Mesothelial cell of epicardium (in vitro differentiated cells): Measurements from ENCODE around the gene RUNX3. TPM values are rescaled to one million over a fixed set of nuclear protein-coding genes. Genes with fewer than 3 reads are reported as not detected.

Experiments used
- DNase-seq, 2 experiments: peaks; one replicate each; pipeline ENCODE4 v3.0.0; 2021; ENCODE audit warnings: low spot score in 2 of 2; ENCODE audit not compliant: unreplicated experiment in 2 of 2
- H3K27ac Mint-ChIP-seq: 2 replicates; pipeline ENCODE4 v1.8.0; 2021; ENCODE audit warnings: mixed read lengths
- H3K27me3 Mint-ChIP-seq: 2 replicates; pipeline ENCODE4 v1.8.0; 2021; ENCODE audit warnings: low read depth, mixed read lengths
- H3K36me3 Mint-ChIP-seq: 2 replicates; pipeline ENCODE4 v1.8.0; 2021; ENCODE audit warnings: mixed read lengths
- H3K4me1 Mint-ChIP-seq: 2 replicates; pipeline ENCODE4 v1.8.0; 2021; ENCODE audit warnings: mixed read lengths
- H3K4me3 Mint-ChIP-seq: 2 replicates; pipeline ENCODE4 v1.8.0; 2021; ENCODE audit warnings: mild to moderate bottlenecking, moderate library complexity, mixed read lengths
- H3K9me3 Mint-ChIP-seq: 2 replicates; pipeline ENCODE4 v1.8.0; 2021; ENCODE audit warnings: mixed read lengths
- CTCF ChIP-seq: fragments of 200-600 bp; sonication (generic); IDR thresholded peaks from one replicate; pipeline ENCODE4 v1.5.0; 2021; ENCODE audit warnings: antibody characterized with exemption; ENCODE audit not compliant: unreplicated experiment
- total RNA-seq: library from RNA; stranded (reverse); gene quantifications from 3 replicates; pipeline ENCODE4 v1.2.1, GENCODE V29; 2021

Gene RUNX3
- total RNA-seq, 1 donor from 2014 or later: 0.13 TPM

GRCh38 chr1:24972221-24972914 lies 42.3 kb upstream of the RUNX3 start:
- H3K27ac Mint-ChIP-seq: peak overlapping the region; percentile 55
- peaks cover 5% of the 10 kb centered on the region for H3K36me3 Mint-ChIP-seq
- no peak for TF ChIP-seq CTCF
- no peak overlapping the region for H3K4me3 Mint-ChIP-seq
- H3K4me1 Mint-ChIP-seq: peaks cover 25% of the 10 kb centered on the region
- H3K9me3 Mint-ChIP-seq: peaks cover 30% of the 10 kb centered on the region
- H3K27me3 Mint-ChIP-seq: peaks cover 3% of the 10 kb centered on the region
- DNase-seq: no peak

- no peak overlapping the region for H3K4me3 Mint-ChIP-seq
- peaks cover 5% of the 10 kb centered on the region for H3K36me3 Mint-ChIP-seq
- peak overlapping the region; percentile 55 for H3K27ac Mint-ChIP-seq
- DNase-seq: no peak
- H3K4me1 Mint-ChIP-seq: peaks cover 25% of the 10 kb centered on the region
- no peak for TF ChIP-seq CTCF
- peaks cover 3% of the 10 kb centered on the region for H3K27me3 Mint-ChIP-seq
- peaks cover 23% of the 10 kb centered on the region for H3K9me3 Mint-ChIP-seq
Observed at GRCh38 chr1:24970926-24971875, 41.1 kb upstream of the RUNX3 start.

GRCh38 chr1:24970399-24970753 lies 40.3 kb upstream of the RUNX3 start:
- H3K4me1 Mint-ChIP-seq: peaks cover 25% of the 10 kb centered on the region

GRCh38 chr1:24969596-24970398 lies 39.7 kb upstream of the RUNX3 start:
- H3K9me3 Mint-ChIP-seq: peaks cover 9% of the 10 kb centered on the region
- DNase-seq: no peak
- peaks cover 5% of the 10 kb centered on the region for H3K36me3 Mint-ChIP-seq
- H3K4me3 Mint-ChIP-seq: no peak overlapping the region
- no peak for TF ChIP-seq CTCF
- no peak overlapping the region for H3K27ac Mint-ChIP-seq
- H3K27me3 Mint-ChIP-seq: peaks cover 3% of the 10 kb centered on the region
- peaks cover 25% of the 10 kb centered on the region for H3K4me1 Mint-ChIP-seq

More at GRCh38 chr1:24970399-24970753, 40.3 kb upstream of the RUNX3 start:
- Mint-ChIP-seq H3K27ac (no peak overlapping the region), H3K36me3 (peaks cover 5% of the 10 kb centered on the region), H3K4me3 (no peak overlapping the region), H3K27me3 (peaks cover 3% of the 10 kb centered on the region), H3K9me3 (peaks cover 15% of the 10 kb centered on the region)
- DNase-seq: no peak
- TF ChIP-seq CTCF: no peak

GRCh38 chr1:24968941-24969585 lies 39.0 kb upstream of the RUNX3 start:
- peaks cover 25% of the 10 kb centered on the region for H3K4me1 Mint-ChIP-seq
- H3K4me3 Mint-ChIP-seq: no peak overlapping the region
- no peak for TF ChIP-seq CTCF
- H3K36me3 Mint-ChIP-seq: no peaks in the 10 kb centered on the region
- peaks cover 2% of the 10 kb centered on the region for H3K9me3 Mint-ChIP-seq
- DNase-seq: no peak
- no peak overlapping the region for H3K27ac Mint-ChIP-seq
- peaks cover 3% of the 10 kb centered on the region for H3K27me3 Mint-ChIP-seq
